Measurements from ENCODE around the gene DNLZ. TPM values are rescaled to one million over a fixed set of nuclear protein-coding genes. Genes with fewer than 3 reads are reported as not detected.

The DNLZ gene
- total and polyA plus RNA-seq, 2 donors, result 4.2 to 14.9 TPM

- no peak overlapping the region for H3K27ac ChIP-seq (ENCODE audit: low read depth)
- H3K4me3 ChIP-seq (ENCODE audit: low read depth, low read length), result no peak overlapping the region
- H3K4me1 ChIP-seq (ENCODE audit: insufficient read depth), result no peaks in the 10 kb centered on the region
- H3K36me3 ChIP-seq (ENCODE audit: insufficient read depth), result peaks cover 2% of the 10 kb centered on the region
- DNase-seq (ENCODE audit: extremely low spot score), result no peak
- WGBS, result 85% methylated on average over 32 of the region's 32 CpGs
Measured at GRCh38 chr9:136377341-136378169, 14.0 kb upstream of the DNLZ start.

DNA sequence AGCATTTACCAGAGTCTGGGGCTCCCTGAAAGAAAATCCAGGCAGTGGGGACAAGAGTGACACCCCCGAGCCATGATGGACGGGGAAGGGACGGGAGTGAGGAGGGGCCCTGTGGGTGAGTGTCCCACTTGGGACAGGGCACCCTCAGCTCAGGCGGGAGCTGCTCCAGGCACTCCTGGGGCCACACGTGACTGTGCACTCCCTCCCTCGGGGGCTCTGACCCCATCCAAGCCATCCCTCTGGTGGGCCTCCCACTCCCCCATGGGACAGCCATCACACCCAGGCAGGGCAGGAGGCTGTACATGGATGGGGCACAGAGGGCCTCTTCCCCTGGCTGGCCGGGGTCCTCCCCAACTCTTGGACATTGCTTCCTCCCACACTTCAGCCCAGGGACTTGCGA is 12.9 kb upstream of the DNLZ start:
- Histone ChIP-seq H3K4me3 (ENCODE audit: low read depth, low read length) (no peak overlapping the region), H3K4me1 (ENCODE audit: insufficient read depth) (no peaks in the 10 kb centered on the region), H3K36me3 (ENCODE audit: insufficient read depth) (peaks cover 2% of the 10 kb centered on the region), H3K27ac (ENCODE audit: low read depth) (no peak overlapping the region)
- DNase-seq (ENCODE audit: extremely low spot score), result no peak
- WGBS, result 77% methylated on average over 8 of the region's 8 CpGs

DNA sequence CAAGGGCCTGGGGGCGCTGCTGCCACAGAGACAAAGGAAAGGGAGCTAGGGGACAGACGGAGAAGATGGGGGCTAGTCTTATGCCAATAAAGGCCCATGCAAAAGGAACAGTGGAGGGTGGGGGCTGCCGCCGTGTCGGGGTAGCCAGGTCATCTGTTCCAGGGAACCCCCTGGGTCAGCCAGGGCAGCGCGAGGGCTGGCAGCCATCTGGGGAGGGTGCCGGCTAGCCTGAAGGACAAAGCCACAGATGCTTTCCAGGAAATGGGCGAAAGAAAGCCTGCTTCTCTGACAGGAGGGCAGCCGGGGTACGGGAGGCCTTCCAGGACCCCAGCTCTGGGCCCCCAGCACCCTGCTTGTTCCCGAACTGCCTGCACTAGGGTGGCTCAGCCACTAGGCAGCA is 11.6 kb upstream of the DNLZ start:
- WGBS, result 91% methylated on average over 12 of the region's 12 CpGs
- Histone ChIP-seq H3K4me1 (ENCODE audit: insufficient read depth) (no peaks in the 10 kb centered on the region), H3K36me3 (ENCODE audit: insufficient read depth) (peaks cover 2% of the 10 kb centered on the region), H3K27ac (ENCODE audit: low read depth) (no peak overlapping the region), H3K4me3 (ENCODE audit: low read depth, low read length) (no peak overlapping the region)
- DNase-seq (ENCODE audit: extremely low spot score), result no peak

DNA sequence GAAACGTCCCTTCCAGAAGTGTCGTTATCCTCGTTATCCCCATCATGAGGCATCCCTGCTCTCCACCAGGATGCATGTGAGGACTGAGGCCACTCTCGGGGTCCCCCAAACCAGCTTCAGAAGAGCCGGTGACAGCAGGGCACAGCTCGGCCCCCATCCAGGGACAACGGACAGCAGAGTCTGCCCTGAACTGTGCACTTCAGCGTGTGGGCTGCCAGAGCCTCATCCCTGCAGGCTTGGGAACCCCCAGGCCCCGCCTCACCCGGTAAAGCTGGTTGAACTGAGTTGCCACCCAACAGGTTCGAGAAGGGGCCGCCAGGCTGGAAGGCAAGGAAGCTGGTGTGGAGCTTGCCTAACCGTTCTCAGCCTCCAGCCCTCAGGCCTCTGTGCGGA is 10.6 kb upstream of the DNLZ start:
- no peak for DNase-seq (ENCODE audit: extremely low spot score)
- Histone ChIP-seq H3K27ac (ENCODE audit: low read depth) (no peak overlapping the region), H3K36me3 (ENCODE audit: insufficient read depth) (no peaks in the 10 kb centered on the region), H3K4me1 (ENCODE audit: insufficient read depth) (no peaks in the 10 kb centered on the region), H3K4me3 (ENCODE audit: low read depth, low read length) (no peak overlapping the region)
- 87% methylated on average over 14 of the region's 14 CpGs for WGBS

GRCh38 chr9:136373300-136374182 is 10.0 kb upstream of the DNLZ start, which contains the start of gene CARD9:
CARD9 (minus strand) TSS chr9:136373669; CDS start chr9:136372078, 1,591 bp downstream.
- no peak for DNase-seq (ENCODE audit: extremely low spot score)
- Histone ChIP-seq H3K4me1 (ENCODE audit: insufficient read depth) (no peaks in the 10 kb centered on the region), H3K4me3 (ENCODE audit: low read depth, low read length) (no peak within 1 kb of the TSS), H3K27ac (ENCODE audit: low read depth) (no peak within 1 kb of the TSS), H3K36me3 (ENCODE audit: insufficient read depth) (no peaks in the 10 kb centered on the region)
- WGBS, result 53% methylated on average over 27 of the region's 27 CpGs

DNA sequence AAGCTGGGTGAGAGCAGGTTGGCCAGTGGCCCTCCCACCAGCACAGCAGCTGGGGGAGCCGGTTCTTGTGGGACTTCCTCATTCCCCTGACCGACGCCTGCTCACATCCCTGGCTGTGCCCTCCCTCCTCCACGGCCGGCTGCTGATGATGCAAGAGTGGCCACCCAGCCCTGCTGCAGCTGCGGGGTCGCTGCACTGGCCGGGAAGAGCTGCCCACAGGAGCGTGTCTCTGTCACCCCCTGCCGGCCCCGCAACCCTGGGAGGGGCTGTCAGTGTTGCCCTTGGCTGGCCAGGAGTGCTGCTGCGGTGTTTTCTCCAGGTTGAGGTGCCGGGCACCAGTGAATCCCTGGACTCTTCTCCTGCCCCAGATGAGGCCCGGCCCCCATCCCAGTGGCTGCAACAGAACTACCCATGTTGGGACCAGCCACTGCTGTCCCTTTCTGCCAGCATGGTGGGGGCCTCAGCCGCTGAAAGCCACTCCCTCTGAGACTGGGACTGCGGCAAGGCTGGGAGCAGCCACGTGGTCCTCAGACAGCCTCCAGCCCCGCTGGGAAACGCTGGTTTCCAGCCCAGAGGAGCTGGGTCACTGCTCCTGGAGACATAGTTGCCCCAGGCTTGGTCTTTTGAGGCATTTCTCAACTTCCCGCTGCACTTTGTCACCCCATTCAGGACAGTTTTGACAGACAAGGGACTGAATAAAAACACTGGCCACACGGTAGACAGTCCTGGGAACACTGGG is 9.2 kb upstream of the DNLZ start:
- Histone ChIP-seq H3K36me3 (ENCODE audit: insufficient read depth) (no peaks in the 10 kb centered on the region), H3K4me3 (ENCODE audit: low read depth, low read length) (no peak overlapping the region), H3K27ac (ENCODE audit: low read depth) (no peak overlapping the region), H3K4me1 (ENCODE audit: insufficient read depth) (no peaks in the 10 kb centered on the region)
- 20% methylated on average over 21 of the region's 21 CpGs for WGBS
- DNase-seq (ENCODE audit: extremely low spot score), result no peak

DNA sequence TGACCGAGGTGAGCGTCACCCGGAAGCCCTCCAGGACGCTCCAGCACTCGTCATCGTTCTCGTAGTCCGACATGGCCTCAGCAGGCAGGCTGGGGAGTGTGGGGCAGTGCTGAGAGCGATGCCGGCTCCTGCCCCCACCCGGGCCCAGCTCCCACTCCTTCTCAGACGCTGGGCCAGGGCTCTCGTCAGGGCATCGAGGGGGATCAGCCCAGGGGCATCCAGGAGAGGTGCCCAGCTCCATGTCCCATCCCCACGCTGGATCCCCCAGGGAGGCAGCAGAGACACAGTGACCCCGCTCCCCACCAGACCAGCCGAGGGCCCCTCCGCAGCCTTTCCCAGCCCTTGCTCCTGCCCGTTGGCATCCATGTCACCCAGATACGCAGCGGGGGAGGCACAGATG is 8.5 kb upstream of the DNLZ start:
- H3K4me1 ChIP-seq (ENCODE audit: insufficient read depth), result no peaks in the 10 kb centered on the region
- DNase-seq (ENCODE audit: extremely low spot score), result no peak
- WGBS, result 87% methylated on average over 21 of the region's 21 CpGs
- peak overlapping the region; percentile 3 for H3K27ac ChIP-seq (ENCODE audit: low read depth)
- no peaks in the 10 kb centered on the region for H3K36me3 ChIP-seq (ENCODE audit: insufficient read depth)
- H3K4me3 ChIP-seq (ENCODE audit: low read depth, low read length), result no peak overlapping the region

DNA sequence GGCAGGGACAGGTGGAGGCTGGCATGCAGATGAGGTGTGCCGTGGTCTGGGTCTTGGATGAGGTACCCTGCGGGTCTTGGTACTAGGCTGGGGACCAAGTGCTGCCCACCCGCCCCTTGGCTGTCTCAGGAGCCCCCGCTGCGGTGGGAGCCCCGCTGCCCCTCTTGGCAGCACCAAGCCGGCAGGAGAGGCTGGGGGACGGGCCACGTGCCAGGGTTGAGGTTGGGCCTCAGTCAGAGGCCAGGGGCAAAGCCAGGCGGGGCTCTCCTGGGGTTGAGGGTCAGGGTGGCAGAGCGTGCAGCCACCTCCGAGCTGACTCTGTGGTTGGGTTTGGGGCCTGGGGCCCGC is 8.0 kb upstream of the DNLZ start:
- Histone ChIP-seq H3K4me1 (ENCODE audit: insufficient read depth) (no peaks in the 10 kb centered on the region), H3K4me3 (ENCODE audit: low read depth, low read length) (no peak overlapping the region), H3K27ac (ENCODE audit: low read depth) (no peak overlapping the region), H3K36me3 (ENCODE audit: insufficient read depth) (no peaks in the 10 kb centered on the region)
- 89% methylated on average over 13 of the region's 13 CpGs for WGBS
- no peak for DNase-seq (ENCODE audit: extremely low spot score)

DNA sequence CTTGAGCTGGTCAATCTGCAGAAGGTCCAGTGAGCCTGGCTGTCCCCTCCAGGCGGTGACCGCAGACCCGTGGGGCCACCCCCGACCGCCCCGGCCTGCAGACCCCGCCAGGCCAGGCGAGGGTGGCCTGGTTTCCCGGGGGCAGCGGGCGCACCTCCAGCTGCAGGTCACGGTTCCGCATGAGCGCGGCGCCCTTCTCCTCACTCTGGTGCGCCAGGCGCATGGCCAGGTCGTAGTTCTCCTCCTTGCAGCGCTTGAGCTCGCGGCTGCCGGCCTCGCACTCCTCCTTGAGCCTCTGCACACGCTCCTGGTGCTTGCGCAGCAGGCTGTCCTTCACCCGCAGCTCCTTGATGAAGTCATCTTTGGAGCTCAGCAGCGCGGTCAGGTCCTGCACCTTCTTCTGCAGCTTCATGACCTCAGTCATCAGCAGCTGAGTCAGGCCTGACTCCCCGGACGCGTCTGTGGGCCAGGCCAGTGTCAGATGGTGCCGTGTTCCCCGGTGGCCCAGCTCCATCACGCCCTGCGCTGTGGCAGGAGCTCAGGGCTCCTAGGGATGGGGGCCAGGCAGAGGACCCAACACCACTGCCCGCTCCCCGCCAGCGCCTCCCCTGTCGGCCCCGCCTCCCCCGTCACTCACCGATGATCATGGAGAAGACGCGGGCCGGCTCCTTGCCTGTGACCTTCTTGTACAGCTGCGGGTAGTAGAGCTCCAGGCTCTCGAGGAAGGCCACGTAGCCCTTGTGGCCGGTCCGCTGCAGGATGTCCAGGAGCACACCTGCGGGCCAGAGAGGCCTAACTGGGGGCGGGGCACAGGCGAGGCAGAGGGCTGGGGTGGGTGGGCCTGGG is 7.4 kb upstream of the DNLZ start:
- Histone ChIP-seq H3K4me1 (ENCODE audit: insufficient read depth) (no peaks in the 10 kb centered on the region), H3K36me3 (ENCODE audit: insufficient read depth) (no peaks in the 10 kb centered on the region), H3K27ac (ENCODE audit: low read depth) (no peak overlapping the region), H3K4me3 (ENCODE audit: low read depth, low read length) (no peak overlapping the region)
- WGBS, result 95% methylated on average over 54 of the region's 54 CpGs
- DNase-seq (ENCODE audit: extremely low spot score), result no peak

- Histone ChIP-seq H3K4me3 (ENCODE audit: low read depth, low read length) (no peak overlapping the region), H3K36me3 (ENCODE audit: insufficient read depth) (no peaks in the 10 kb centered on the region), H3K27ac (ENCODE audit: low read depth) (no peak overlapping the region), H3K4me1 (ENCODE audit: insufficient read depth) (no peaks in the 10 kb centered on the region)
- 95% methylated on average over 19 of the region's 19 CpGs for WGBS
- DNase-seq (ENCODE audit: extremely low spot score), result no peak
Measured at GRCh38 chr9:136370037-136370436, 6.5 kb upstream of the DNLZ start.

GRCh38 chr9:136368190-136368589 is 4.6 kb upstream of the DNLZ start:
- Histone ChIP-seq H3K27ac (ENCODE audit: low read depth) (no peak overlapping the region), H3K4me1 (ENCODE audit: insufficient read depth) (no peaks in the 10 kb centered on the region), H3K36me3 (ENCODE audit: insufficient read depth) (no peaks in the 10 kb centered on the region), H3K4me3 (ENCODE audit: low read depth, low read length) (no peak overlapping the region)
- DNase-seq (ENCODE audit: extremely low spot score), result no peak
- 69% methylated on average over 18 of the region's 18 CpGs for WGBS

- Histone ChIP-seq H3K27ac (ENCODE audit: low read depth) (no peak overlapping the region), H3K36me3 (ENCODE audit: insufficient read depth) (no peaks in the 10 kb centered on the region), H3K4me3 (ENCODE audit: low read depth, low read length) (no peak overlapping the region), H3K4me1 (ENCODE audit: insufficient read depth) (no peaks in the 10 kb centered on the region)
- WGBS, result 83% methylated on average over 45 of the region's 45 CpGs
- no peak for DNase-seq (ENCODE audit: extremely low spot score)
Measured at GRCh38 chr9:136367296-136368145, 4.0 kb upstream of the DNLZ start.

Data from urinary bladder (tissue), 4 donors.